T-helper 2 cell treated with Interferon-gamma antibody and Interleukin-4, amounts not matched to agents 100 ng/mL and 5 ng/mL, for 36 hours (primary cell): ENCODE measurements around the gene S100A14. TPM values are rescaled to one million over a fixed set of nuclear protein-coding genes. Genes with fewer than 3 reads are reported as not detected.

ENCODE experiments used
- intact Hi-C: fragments of 100-400 bp; cut with micrococcal nuclease; formaldehyde crosslinking; loops from one replicate; pipeline ENCODE4 v1.15.1; 2023
- total RNA-seq: library from RNA; stranded (reverse); gene quantifications from 2 replicates; pipeline ENCODE4 v1.2.3, GENCODE V29; 2022

Gene S100A14
- total RNA-seq, 1 donor from 2014 or later, result not detected

DNA sequence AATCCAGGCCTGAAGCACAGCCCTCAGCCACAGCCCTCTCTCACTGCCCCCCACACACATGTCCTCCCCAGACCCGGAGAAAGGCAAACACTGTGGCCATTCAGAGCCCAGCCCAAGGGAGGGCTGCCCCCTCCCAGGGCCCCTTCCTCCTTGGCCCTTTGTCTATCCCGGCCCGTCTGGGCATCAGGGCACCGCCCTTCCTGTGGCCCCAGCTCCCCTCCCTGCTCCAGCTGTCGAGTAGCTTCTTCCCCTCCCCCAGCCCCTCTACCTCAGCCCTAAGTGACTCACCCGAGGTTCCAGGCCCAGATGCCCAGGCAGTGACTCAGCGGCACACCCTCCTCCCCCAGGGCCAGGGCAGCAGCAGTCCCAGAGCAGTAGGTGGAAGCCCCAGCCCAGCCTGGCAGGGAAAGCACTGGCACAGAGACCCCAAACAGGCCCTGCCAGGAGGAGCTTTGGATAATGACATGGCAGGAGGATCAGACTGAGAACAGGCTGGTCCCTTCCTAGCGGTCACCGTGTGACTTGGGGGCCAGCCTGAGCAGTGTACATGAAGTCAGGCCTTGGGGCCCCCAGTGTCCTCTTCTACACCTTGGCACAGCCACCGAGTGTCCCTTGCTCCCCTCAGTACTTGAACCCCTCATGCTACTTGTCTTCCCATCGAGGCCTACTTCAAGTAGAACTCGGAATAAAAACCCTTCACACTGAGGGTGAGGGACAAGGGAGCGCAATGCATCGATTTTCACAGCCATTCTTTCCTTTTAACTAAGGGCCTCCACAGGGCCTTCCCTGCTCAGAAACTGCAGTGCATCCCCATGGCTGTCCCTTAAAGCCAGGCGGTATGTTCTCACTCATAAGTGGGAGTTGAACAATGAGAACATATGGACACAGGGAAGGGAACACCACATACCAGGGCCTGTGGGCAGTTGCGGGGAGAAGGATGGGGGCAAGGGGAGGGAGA, 49.4 kb downstream of the S100A14 start:
- intact Hi-C loops, result loop anchor here (1.0 kb wide), 1 partner anchor 21 kb away; the partner anchor contains the start of gene S100A4

DNA sequence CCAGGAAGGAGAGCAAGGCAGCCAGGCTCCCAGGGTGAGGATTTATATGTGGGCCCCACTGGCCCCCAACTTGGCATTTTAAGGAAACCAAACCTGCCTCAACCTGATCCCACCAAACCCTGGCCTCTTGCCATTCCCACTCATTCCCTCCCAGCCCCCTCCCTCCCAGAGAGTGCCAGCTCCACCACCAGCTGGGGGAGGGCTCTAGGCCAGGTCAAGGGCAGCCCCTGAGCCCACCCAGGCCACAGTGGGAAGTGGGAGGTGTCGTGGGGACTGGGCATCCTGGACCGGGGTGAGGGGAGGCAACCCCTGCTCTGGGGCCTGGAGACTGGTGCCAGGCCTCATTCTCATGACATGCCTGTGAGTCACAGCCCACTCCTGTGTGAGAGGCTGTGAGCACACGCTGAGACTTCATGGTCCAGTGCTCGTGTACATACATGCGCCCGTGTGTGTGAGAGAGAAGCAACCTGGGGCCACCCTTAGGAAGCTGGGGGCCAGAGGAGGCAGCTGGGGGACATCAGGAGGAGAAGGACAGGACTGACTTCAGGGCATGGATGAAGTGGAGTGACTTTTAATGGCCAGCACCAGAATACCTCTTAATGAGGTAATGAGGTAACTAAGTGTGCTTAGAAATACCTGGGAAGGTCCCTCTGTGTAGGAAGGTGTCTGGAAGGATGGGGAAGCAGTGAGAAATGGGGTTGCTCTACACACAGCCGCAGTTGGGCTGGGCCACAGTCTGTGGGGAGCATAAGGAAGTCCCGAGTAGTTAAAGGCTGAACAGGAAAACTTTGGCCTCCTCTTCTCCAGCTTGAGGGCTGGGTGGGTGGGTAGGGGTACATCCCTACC, 50.4 kb downstream of the S100A14 start, which contains the start of gene S100A2:
TSS of gene S100A2 (minus strand) at position 316 of the 846 bp plus-strand sequence. CDS start 1,967 bp downstream, outside the sequence.
- intact Hi-C loops, result loop anchor here (1.0 kb wide), 1 partner anchor 20 kb away; the partner anchor contains the start of gene S100A4

Other genes with a start within 250 kb of the S100A14 start
- gene S100A12, start 240.7 kb downstream of the S100A14 start, total RNA-seq, result not detected in 2 replicates
- not detected in 2 replicates for gene S100A8, start 225.3 kb downstream of the S100A14 start, total RNA-seq
- gene S100A7A, start 199.8 kb downstream of the S100A14 start, total RNA-seq, result not detected in 2 replicates
- not detected in 2 replicates for gene S100A7, start 155.7 kb downstream of the S100A14 start, total RNA-seq
- 526 and 530 TPM in 2 replicates for gene S100A6, start 80.3 kb downstream of the S100A14 start, total RNA-seq
- 4.5 and 5.4 TPM in 2 replicates for gene S100A5, start 75.4 kb downstream of the S100A14 start, total RNA-seq
- 871 and 885 TPM in 2 replicates for gene S100A4, start 70.5 kb downstream of the S100A14 start, total RNA-seq
- not detected in 2 replicates for gene S100A3, start 67.1 kb downstream of the S100A14 start, total RNA-seq
- 0.73 and 0.89 TPM in 2 replicates for gene S100A2, start 50.5 kb downstream of the S100A14 start, total RNA-seq
- gene S100A16, start 3.2 kb downstream of the S100A14 start, total RNA-seq, result not detected in 2 replicates
- gene S100A13, start 11.2 kb upstream of the S100A14 start, total RNA-seq, result 3.3 and 4.1 TPM in 2 replicates
- not detected in 2 replicates for gene S100A1, start 12.1 kb upstream of the S100A14 start, total RNA-seq
- gene CHTOP, start 17.7 kb upstream of the S100A14 start, total RNA-seq, result 98.9 and 101 TPM in 2 replicates
- 38.2 and 40.8 TPM in 2 replicates for gene SNAPIN, start 42.4 kb upstream of the S100A14 start, total RNA-seq
- gene ILF2, start 54.7 kb upstream of the S100A14 start, total RNA-seq, result 225 and 226 TPM in 2 replicates
- gene NPR1, start 62.4 kb upstream of the S100A14 start, total RNA-seq, result not detected in 2 replicates
- 62.1 and 62.9 TPM in 2 replicates for gene INTS3, start 111.7 kb upstream of the S100A14 start, total RNA-seq
- 22.4 and 24.0 TPM in 2 replicates for gene SLC27A3, start 159.1 kb upstream of the S100A14 start, total RNA-seq